Upper lobe of right lung (tissue), 1 donor: ENCODE results near the gene CT45A5. TPM values are rescaled to one million over a fixed set of nuclear protein-coding genes. Genes with fewer than 3 reads are reported as not detected.
"Not testable (repeated sequence)": the region's sequence is repeated elsewhere in the genome, so short reads cannot be mapped to it uniquely, and the experiment has no call there.

Experiments used
- ATAC-seq: fragments of 200-7000 bp; cut with Tn5 transposase; one replicate; pipeline ENCODE4 v1.9.1; 2020; ENCODE audit warnings: mild to moderate bottlenecking, moderate library complexity
- DNase-seq: peaks from one replicate; pipeline ENCODE4 v3.0.0-alpha.2; 2020
- H3K27ac ChIP-seq: fragments of 200-600 bp; one replicate; pipeline ENCODE4 v1.8.0; 2022
- H3K27me3 ChIP-seq: fragments of 200-600 bp; one replicate; pipeline ENCODE4 v1.8.0; 2022; ENCODE audit warnings: mild to moderate bottlenecking
- H3K36me3 ChIP-seq: fragments of 200-600 bp; one replicate; pipeline ENCODE4 v1.8.0; 2022
- H3K4me1 ChIP-seq: fragments of 200-600 bp; one replicate; pipeline ENCODE4 v1.8.0; 2022
- H3K4me3 ChIP-seq: fragments of 200-600 bp; one replicate; pipeline ENCODE4 v1.8.0; 2022; ENCODE audit warnings: mild to moderate bottlenecking
- H3K9me3 ChIP-seq: fragments of 200-600 bp; one replicate; pipeline ENCODE4 v1.8.0; 2022
- CTCF ChIP-seq: fragments of 200-600 bp; IDR thresholded peaks from one replicate; pipeline ENCODE4 v1.8.0; 2022; ENCODE audit warnings: antibody characterized with exemption
- intact Hi-C: fragments of 100-400 bp; cut with DNase I; formaldehyde crosslinking; loops from one replicate; pipeline ENCODE4 v1.11.0; 2022
- total RNA-seq: library from RNA; stranded (reverse); fragmentation: NEBNext Ultra II Directional; extraction: Animal tissue kit (Norgen Biotek cat#: 25700); gene quantifications from one replicate; pipeline ENCODE4 v1.2.1, GENCODE V29; 2021
- donor health status: DM: no; HTN: yes; CAD: no; lungs with severe emphysema.

Gene CT45A5
- total RNA-seq, 1 donor from 2014 or later = 1.2 TPM

GRCh38 chrX:135737366-135738071 lies 47.8 kb downstream of the CT45A5 start:
- no peaks in the 10 kb centered on the region for H3K4me1 ChIP-seq
- H3K4me3 ChIP-seq = no peak overlapping the region
- H3K27me3 ChIP-seq = no peaks in the 10 kb centered on the region
- no peaks in the 10 kb centered on the region for H3K36me3 ChIP-seq
- H3K9me3 ChIP-seq = no peaks in the 10 kb centered on the region
- intact Hi-C loops = no loop called here
- TF ChIP-seq CTCF = no peak
- H3K27ac ChIP-seq = no peak overlapping the region
- no peak for DNase-seq
- no peak for ATAC-seq

- ATAC-seq, H3K27ac ChIP-seq, H3K4me3 ChIP-seq, H3K27me3 ChIP-seq, H3K4me1 ChIP-seq, intact Hi-C loops, H3K36me3 ChIP-seq, DNase-seq, H3K9me3 ChIP-seq: not testable (repeated sequence)
Observed at GRCh38 chrX:135734666-135735065, 50.6 kb downstream of the CT45A5 start.

Other genes with a start within 250 kb of the CT45A5 start
- gene CT45A1, start 71.9 kb downstream of the CT45A5 start, total RNA-seq = not detected
- gene CT45A3, start 17.3 kb downstream of the CT45A5 start, total RNA-seq = 0.58 TPM
- gene CT45A6, start 17.3 kb upstream of the CT45A5 start, total RNA-seq = not detected
- not detected for gene CT45A2, start 34.5 kb upstream of the CT45A5 start, total RNA-seq
- gene CT45A7, start 51.8 kb upstream of the CT45A5 start, total RNA-seq = not detected
- gene CT45A8, start 69.0 kb upstream of the CT45A5 start, total RNA-seq = not detected
- gene CT45A9, start 86.3 kb upstream of the CT45A5 start, total RNA-seq = not detected
- gene CT45A10, start 107.9 kb upstream of the CT45A5 start, total RNA-seq = not detected
- gene SAGE1, start 108.2 kb upstream of the CT45A5 start, total RNA-seq = not detected
- 30.2 TPM for gene MMGT1, start 188.5 kb upstream of the CT45A5 start, total RNA-seq
- gene SLC9A6, start 199.9 kb upstream of the CT45A5 start, total RNA-seq = 13.2 TPM